Neural progenitor cell (in vitro differentiated cells): Measurements from ENCODE around the gene SLC35E1. TPM values are rescaled to one million over a fixed set of nuclear protein-coding genes. Genes with fewer than 3 reads are reported as not detected.

Source experiments
- DNase-seq: peaks from one replicate; pipeline ENCODE4 v3.0.0-alpha.2; 2016; ENCODE audit warnings: low spot score
- H2AFZ ChIP-seq: fragments of 200-600 bp; sonication (generic); replicated peaks from 2 replicates; pipeline ENCODE4 v1.6.1; 2016; ENCODE audit warnings: antibody characterized with exemption
- H3F3A ChIP-seq: fragments of 200-600 bp; sonication (generic); 2 replicates; pipeline ENCODE4 v1.6.1; 2016; ENCODE audit warnings: antibody characterized with exemption, low read depth
- H3K27ac ChIP-seq: fragments of 200-600 bp; sonication (generic); 2 replicates; pipeline ENCODE4 v1.5.1; 2016; ENCODE audit warnings: mild to moderate bottlenecking
- H3K27me3 ChIP-seq: fragments of 200-600 bp; sonication (generic); 2 replicates; pipeline ENCODE4 v1.6.1; 2016; ENCODE audit warnings: mild to moderate bottlenecking, moderate library complexity
- H3K36me3 ChIP-seq: fragments of 200-600 bp; sonication (generic); 2 replicates; pipeline ENCODE4 v1.5.1; 2016
- H3K4me1 ChIP-seq: fragments of 200-600 bp; sonication (generic); 2 replicates; pipeline ENCODE4 v1.6.1; 2016; ENCODE audit warnings: mixed run types
- H3K4me2 ChIP-seq: fragments of 200-600 bp; sonication (generic); 2 replicates; pipeline ENCODE4 v1.6.1; 2016
- H3K4me3 ChIP-seq: fragments of 200-600 bp; sonication (generic); 2 replicates; pipeline ENCODE4 v1.5.1; 2016
- H3K79me2 ChIP-seq: fragments of 200-600 bp; sonication (generic); 2 replicates; pipeline ENCODE4 v1.6.1; 2016; ENCODE audit warnings: low read depth
- H3K9ac ChIP-seq: fragments of 200-600 bp; sonication (generic); 2 replicates; pipeline ENCODE4 v1.6.1; 2016
- H3K9me3 ChIP-seq: fragments of 200-600 bp; sonication (generic); 2 replicates; pipeline ENCODE4 v1.5.1; 2016; ENCODE audit warnings: low read depth
- H4K20me1 ChIP-seq: fragments of 200-600 bp; sonication (generic); 2 replicates; pipeline ENCODE4 v1.6.1; 2016; ENCODE audit warnings: low read depth
- H3K27ac Mint-ChIP-seq: 3 replicates; pipeline ENCODE4 v1.8.0; 2021; ENCODE audit warnings: mixed read lengths
- H3K27me3 Mint-ChIP-seq: 2 replicates; pipeline ENCODE4 v1.8.0; 2022; ENCODE audit warnings: low read depth, mild to moderate bottlenecking, inconsistent platforms, moderate library complexity, mixed read lengths; ENCODE audit not compliant: insufficient read depth
- H3K36me3 Mint-ChIP-seq: 3 replicates; pipeline ENCODE4 v1.8.0; 2021; ENCODE audit warnings: mixed read lengths
- H3K4me1 Mint-ChIP-seq: 3 replicates; pipeline ENCODE4 v1.8.0; 2021; ENCODE audit warnings: mixed read lengths
- H3K4me3 Mint-ChIP-seq: 3 replicates; pipeline ENCODE4 v1.8.0; 2021; ENCODE audit warnings: mild to moderate bottlenecking, moderate library complexity, mixed read lengths
- H3K9me3 Mint-ChIP-seq: 3 replicates; pipeline ENCODE4 v1.8.0; 2020; ENCODE audit warnings: mixed read lengths
- EZH2 ChIP-seq: fragments of 200-600 bp; sonication (generic); IDR thresholded peaks from 2 replicates; pipeline ENCODE4 v1.6.1; 2017; ENCODE audit warnings: antibody characterized with exemption, mild to moderate bottlenecking, moderate library complexity
- EZH2phosphoT487 ChIP-seq: fragments of 200-600 bp; sonication (generic); IDR thresholded peaks from 2 replicates; pipeline ENCODE4 v1.6.1; 2017; ENCODE audit warnings: antibody characterized with exemption
- total RNA-seq: library from RNA; depleted of rRNA; stranded (reverse); fragments of >200 nt; gene quantifications from 2 replicates; pipeline ENCODE4 v1.2.3, GENCODE V29; 2015; ENCODE audit warnings: low replicate concordance
- TF ChIP-seq, protein P1 (sequence below): fragments of 200-600 bp; sonication (generic); IDR thresholded peaks from 2 replicates; pipeline ENCODE4 v1.5.1; 2017; ENCODE audit warnings: antibody characterized with exemption, mild to moderate bottlenecking

SLC35E1 gene
- total RNA-seq, 1 donor from 2014 or later = 16.4 TPM

DNA sequence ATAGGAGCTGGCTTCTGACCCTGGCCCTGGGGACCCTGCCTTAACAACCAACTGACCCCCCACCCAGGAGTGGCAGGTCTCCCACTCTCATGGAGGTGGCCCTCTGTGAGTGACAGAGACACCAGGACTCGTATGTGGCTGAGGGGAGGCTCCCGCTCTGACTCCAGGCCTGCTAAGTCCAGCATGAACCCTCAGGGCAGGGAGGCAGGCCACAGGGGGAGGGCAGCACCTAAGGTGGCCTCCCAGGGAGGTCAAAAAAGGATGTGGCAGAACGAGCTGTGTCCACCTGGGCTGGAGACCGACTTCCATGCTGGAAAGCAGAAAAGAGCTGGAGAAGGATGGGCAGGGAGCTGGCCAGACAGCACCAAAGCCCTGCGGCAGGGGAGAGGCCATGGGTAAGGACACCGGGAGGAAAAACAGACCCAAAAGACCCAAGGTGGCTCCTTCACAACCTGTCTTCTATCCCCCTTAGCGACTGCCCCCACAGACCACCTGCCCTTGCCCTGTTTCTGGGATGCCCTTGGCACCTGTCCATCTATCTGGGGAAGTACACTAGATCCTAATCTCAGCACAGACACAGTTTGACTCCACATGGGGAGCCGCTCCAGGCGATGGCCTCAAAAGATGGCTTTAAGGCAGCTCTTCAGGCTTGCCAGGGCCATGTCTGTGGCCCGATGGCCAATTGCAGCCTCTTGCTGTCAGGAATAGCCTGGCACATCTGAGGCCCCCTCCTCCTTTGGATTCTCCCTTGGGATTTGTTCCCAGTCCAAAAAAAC, 10.5 kb upstream of the SLC35E1 start:
- Mint-ChIP-seq H3K9me3 (no peaks in the 10 kb centered on the region), H3K4me1 (peaks cover 34% of the 10 kb centered on the region), H3K36me3 (peaks cover 3% of the 10 kb centered on the region), H3K4me3 (no peak overlapping the region), H3K27ac (peak overlapping the region; percentile 85), H3K27me3 (peaks cover 4% of the 10 kb centered on the region)
- H2AFZ ChIP-seq = no peak overlapping the region
- H3K36me3 ChIP-seq = no peaks in the 10 kb centered on the region
- H3K27me3 ChIP-seq = no peaks in the 10 kb centered on the region
- H4K20me1 ChIP-seq = peaks cover 85% of the 10 kb centered on the region
- H3K4me3 ChIP-seq = no peak overlapping the region
- H3K4me1 ChIP-seq = peaks cover 26% of the 10 kb centered on the region
- H3K79me2 ChIP-seq = peaks cover 77% of the 10 kb centered on the region
- H3K9me3 ChIP-seq = no peaks in the 10 kb centered on the region
- peaks cover 16% of the 10 kb centered on the region for H3F3A ChIP-seq
- no peak overlapping the region for H3K4me2 ChIP-seq
- no peak for DNase-seq
- H3K9ac ChIP-seq = no peak overlapping the region
- H3K27ac ChIP-seq = no peak overlapping the region
- TF ChIP-seq, protein P1, sequence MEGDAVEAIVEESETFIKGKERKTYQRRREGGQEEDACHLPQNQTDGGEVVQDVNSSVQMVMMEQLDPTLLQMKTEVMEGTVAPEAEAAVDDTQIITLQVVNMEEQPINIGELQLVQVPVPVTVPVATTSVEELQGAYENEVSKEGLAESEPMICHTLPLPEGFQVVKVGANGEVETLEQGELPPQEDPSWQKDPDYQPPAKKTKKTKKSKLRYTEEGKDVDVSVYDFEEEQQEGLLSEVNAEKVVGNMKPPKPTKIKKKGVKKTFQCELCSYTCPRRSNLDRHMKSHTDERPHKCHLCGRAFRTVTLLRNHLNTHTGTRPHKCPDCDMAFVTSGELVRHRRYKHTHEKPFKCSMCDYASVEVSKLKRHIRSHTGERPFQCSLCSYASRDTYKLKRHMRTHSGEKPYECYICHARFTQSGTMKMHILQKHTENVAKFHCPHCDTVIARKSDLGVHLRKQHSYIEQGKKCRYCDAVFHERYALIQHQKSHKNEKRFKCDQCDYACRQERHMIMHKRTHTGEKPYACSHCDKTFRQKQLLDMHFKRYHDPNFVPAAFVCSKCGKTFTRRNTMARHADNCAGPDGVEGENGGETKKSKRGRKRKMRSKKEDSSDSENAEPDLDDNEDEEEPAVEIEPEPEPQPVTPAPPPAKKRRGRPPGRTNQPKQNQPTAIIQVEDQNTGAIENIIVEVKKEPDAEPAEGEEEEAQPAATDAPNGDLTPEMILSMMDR = no peak
- TF ChIP-seq EZH2phosphoT487 = no peak
- TF ChIP-seq EZH2 = no peak

DNA sequence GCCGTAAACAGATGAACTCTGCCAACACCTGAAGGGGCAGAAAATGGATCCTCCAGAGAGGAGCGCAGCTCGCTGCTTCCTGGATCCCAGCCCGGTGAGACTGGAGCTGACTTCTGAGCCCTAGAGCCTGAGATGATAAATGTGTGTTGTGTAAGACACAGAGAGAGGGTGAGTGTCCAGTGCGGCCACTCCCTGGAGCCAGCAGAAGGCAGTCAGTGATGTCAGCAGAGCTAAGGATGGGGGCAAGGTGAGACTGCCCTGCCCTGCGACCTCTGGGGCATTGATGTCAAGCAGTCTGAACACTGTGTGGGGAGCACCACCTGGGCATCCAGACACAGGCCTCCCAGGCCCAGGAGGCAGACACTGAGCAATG, 9.7 kb upstream of the SLC35E1 start:
- Histone ChIP-seq H3K4me1 (peaks cover 19% of the 10 kb centered on the region), H3K4me3 (no peak overlapping the region), H3K79me2 (peaks cover 70% of the 10 kb centered on the region), H3K36me3 (no peaks in the 10 kb centered on the region), H4K20me1 (peaks cover 83% of the 10 kb centered on the region), H3K9me3 (no peaks in the 10 kb centered on the region), H2AFZ (no peak overlapping the region), H3K9ac (peak overlapping the region; percentile 27), H3K27ac (no peak overlapping the region), H3F3A (peaks cover 16% of the 10 kb centered on the region), H3K27me3 (no peaks in the 10 kb centered on the region), H3K4me2 (no peak overlapping the region)
- TF ChIP-seq EZH2 = no peak
- TF ChIP-seq, protein P1 = no peak
- no peak for TF ChIP-seq EZH2phosphoT487
- Mint-ChIP-seq H3K27ac (no peak overlapping the region), H3K27me3 (peaks cover 4% of the 10 kb centered on the region), H3K9me3 (no peaks in the 10 kb centered on the region), H3K4me1 (peaks cover 29% of the 10 kb centered on the region), H3K36me3 (peaks cover 3% of the 10 kb centered on the region), H3K4me3 (no peak overlapping the region)
- no peak for DNase-seq

DNA sequence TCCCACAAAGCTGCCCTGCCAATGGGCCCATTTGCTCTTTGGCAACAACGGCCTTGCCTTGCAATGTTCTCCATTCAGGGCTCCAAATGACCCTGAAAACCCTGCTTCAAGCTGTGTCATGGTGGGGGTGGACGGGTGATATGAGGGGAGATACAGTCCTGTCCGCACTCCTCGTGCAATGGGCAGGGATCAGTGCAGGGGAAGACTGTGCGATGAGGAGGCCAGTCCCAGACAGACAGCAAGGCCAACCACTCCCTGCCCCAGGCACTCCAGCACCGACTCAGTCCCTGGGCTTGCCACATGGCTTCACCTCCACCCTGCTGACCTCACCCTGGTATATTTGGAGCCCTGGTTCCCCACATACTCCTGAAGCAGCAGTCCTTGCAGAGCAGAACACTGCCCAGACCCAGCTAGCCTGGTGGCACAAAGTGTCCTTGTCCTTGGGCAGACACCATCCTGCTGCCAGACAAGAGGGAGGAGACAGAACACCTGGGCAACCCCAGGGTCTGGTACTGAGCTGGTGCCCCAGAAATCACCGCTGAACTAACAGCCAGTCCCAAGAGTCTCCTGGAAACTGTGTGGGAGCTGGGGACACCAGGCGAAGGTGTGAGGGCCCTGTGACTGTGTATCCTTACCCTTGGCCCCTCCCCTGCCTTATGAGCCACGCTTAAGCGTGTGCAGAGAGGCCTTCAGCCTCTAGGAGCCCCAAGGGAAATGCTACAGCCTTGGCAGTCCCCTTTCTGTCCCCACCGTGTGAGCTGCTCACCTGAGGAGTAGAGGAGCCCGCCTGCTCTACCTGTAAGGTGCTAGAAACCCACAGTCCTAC, 9.1 kb upstream of the SLC35E1 start:
- Histone ChIP-seq H3K36me3 (no peaks in the 10 kb centered on the region), H3K9ac (peak overlapping the region; percentile 27), H3F3A (peaks cover 16% of the 10 kb centered on the region), H3K79me2 (peaks cover 68% of the 10 kb centered on the region), H3K27ac (no peak overlapping the region), H2AFZ (no peak overlapping the region), H3K4me1 (peaks cover 18% of the 10 kb centered on the region), H3K27me3 (no peaks in the 10 kb centered on the region), H3K9me3 (no peaks in the 10 kb centered on the region), H4K20me1 (peaks cover 85% of the 10 kb centered on the region), H3K4me2 (no peak overlapping the region), H3K4me3 (no peak overlapping the region)
- Mint-ChIP-seq H3K27ac (peak overlapping the region; percentile 57), H3K27me3 (peaks cover 4% of the 10 kb centered on the region), H3K9me3 (no peaks in the 10 kb centered on the region), H3K4me1 (peaks cover 27% of the 10 kb centered on the region), H3K4me3 (no peak overlapping the region), H3K36me3 (peaks cover 4% of the 10 kb centered on the region)
- TF ChIP-seq EZH2phosphoT487 = no peak
- TF ChIP-seq EZH2 = no peak
- TF ChIP-seq, protein P1 = no peak
- DNase-seq = no peak
